Fibroblast of mammary gland (primary cell): ENCODE data around the gene ARHGEF6.

ENCODE experiments used
- DNase-seq: peaks from one replicate; pipeline ENCODE4 v3.0.0-alpha.2; 2010; ENCODE audit warnings: low read depth
- H3K4me3 ChIP-seq: 2 replicates; pipeline ENCODE4 v1.5.1; 2011; ENCODE audit warnings: low read depth, mild to moderate bottlenecking, low read length, moderate library complexity; ENCODE audit not compliant: control insufficient read depth
- TF ChIP-seq, protein P1 (sequence below): conservative IDR thresholded peaks from 2 replicates; pipeline ENCODE4 v1.5.1; 2011; ENCODE audit warnings: low read depth, low read length, inconsistent platforms; ENCODE audit not compliant: control insufficient read depth, insufficient read depth

The ARHGEF6 gene

GRCh38 chrX:136674270-136674985 is 106.3 kb downstream of the ARHGEF6 start:
- TF ChIP-seq, protein P1, sequence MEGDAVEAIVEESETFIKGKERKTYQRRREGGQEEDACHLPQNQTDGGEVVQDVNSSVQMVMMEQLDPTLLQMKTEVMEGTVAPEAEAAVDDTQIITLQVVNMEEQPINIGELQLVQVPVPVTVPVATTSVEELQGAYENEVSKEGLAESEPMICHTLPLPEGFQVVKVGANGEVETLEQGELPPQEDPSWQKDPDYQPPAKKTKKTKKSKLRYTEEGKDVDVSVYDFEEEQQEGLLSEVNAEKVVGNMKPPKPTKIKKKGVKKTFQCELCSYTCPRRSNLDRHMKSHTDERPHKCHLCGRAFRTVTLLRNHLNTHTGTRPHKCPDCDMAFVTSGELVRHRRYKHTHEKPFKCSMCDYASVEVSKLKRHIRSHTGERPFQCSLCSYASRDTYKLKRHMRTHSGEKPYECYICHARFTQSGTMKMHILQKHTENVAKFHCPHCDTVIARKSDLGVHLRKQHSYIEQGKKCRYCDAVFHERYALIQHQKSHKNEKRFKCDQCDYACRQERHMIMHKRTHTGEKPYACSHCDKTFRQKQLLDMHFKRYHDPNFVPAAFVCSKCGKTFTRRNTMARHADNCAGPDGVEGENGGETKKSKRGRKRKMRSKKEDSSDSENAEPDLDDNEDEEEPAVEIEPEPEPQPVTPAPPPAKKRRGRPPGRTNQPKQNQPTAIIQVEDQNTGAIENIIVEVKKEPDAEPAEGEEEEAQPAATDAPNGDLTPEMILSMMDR, result no peak
- no peak overlapping the region for H3K4me3 ChIP-seq
- no peak for DNase-seq

DNA sequence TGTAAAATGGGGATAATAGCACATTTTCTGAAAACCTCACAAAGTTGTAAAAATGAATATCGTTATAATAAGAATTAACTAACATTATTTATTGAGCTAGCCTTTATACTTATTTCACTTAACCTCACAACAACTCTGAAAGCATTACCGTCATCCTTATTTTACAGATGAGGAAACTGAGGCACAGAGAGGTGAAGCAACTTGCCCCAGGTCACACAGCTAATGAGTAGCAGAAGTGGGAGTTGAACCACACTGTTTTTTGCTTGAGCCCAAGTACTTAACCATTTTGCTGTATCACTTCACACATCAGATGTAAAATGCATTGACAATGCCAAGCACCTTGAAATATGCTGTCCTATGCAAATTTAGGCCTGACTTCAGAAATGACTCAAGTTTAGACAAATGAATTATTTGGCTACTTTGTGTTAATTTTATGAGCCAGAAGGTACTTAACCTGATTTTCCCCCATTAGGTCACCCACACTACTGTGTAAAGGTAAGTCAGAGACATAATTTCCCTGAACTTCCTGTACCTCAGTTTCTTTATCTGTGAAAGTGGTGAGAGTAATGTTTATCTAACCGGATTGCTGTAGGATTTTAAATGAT is 109.6 kb downstream of the ARHGEF6 start:
- TF ChIP-seq, protein P1, result no peak
- no peak for DNase-seq
- no peak overlapping the region for H3K4me3 ChIP-seq

DNA sequence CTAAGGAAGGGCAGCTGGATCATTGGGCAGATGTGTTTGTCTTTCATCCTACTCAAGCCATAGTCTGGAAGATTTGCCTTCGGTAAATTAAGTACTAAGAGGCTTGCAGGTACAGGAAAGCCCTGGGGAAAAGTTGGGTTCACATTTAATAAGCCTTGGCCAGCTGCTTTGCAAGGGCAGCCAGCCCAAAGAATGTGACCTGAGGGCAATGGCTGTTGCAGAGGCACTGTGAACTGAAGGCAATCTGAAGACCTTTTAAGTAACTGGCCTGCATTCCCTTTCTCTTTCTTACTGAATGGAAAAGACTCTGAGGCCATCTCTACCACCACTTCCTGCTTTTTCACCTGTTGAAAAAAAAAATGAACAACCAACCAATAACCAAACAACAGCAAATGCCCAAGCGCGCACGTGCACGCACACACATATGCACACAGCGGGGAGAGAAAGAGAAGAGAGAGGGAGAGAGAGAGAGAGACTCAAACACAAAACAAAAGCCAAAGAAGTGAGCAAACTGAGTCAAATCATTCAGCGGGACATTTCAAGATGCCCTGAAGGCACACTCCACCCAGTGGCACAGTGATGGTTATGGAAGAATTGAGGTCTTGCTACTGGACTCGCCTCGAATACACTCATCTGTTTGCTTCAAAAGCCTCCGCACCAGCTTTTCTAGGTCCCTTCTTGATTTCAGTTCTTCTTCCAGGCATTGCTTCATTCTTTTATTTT is 113.1 kb downstream of the ARHGEF6 start:
- TF ChIP-seq, protein P1, result no peak
- H3K4me3 ChIP-seq, result no peak overlapping the region
- DNase-seq, result no peak

- DNase-seq, result no peak
- H3K4me3 ChIP-seq, result no peak overlapping the region
- TF ChIP-seq, protein P1, result no peak
Observed at GRCh38 chrX:136666088-136666487, 114.6 kb downstream of the ARHGEF6 start.

GRCh38 chrX:136665258-136665900 is 115.4 kb downstream of the ARHGEF6 start:
- H3K4me3 ChIP-seq, result no peak overlapping the region
- TF ChIP-seq, protein P1, result no peak
- no peak for DNase-seq

- TF ChIP-seq, protein P1, result no peak
- no peak for DNase-seq
- no peak overlapping the region for H3K4me3 ChIP-seq
Observed at GRCh38 chrX:136662976-136663375, 117.8 kb downstream of the ARHGEF6 start.
